ENCODE data around the gene IPO5. TPM values are rescaled to one million over a fixed set of nuclear protein-coding genes. Genes with fewer than 3 reads are reported as not detected.

The IPO5 gene
- total and polyA plus RNA-seq, 2 experiments from 2014 or later = 55.5 to 119 TPM

DNA sequence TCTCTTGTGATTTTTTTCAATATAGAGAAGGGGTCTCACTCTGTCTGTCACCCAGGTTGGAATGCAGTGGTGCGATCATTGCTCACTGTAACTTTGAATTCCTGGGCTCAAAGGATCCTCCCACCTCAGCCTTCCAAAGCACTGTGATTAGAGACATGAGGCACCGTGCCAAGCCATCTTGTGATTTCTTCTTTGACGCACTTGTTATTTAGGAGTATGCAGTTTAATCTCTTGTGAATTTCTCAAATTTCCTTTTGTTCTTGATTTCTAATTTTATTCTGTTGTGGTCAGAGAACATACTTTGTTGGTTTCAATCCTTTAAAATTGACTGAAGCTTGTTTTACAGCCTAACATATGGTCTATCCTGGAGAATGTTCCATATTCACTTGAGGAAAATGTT lies 14.5 kb downstream of the IPO5 start:
- Histone ChIP-seq H3K27me3 (no peaks in the 10 kb centered on the region), H3K27ac (no peak overlapping the region), H3K9me3 (ENCODE audit: low read depth) (no peaks in the 10 kb centered on the region), H3K4me3 (no peak overlapping the region), H3K36me3 (no peaks in the 10 kb centered on the region), H3K4me1 (ENCODE audit: low read depth) (no peaks in the 10 kb centered on the region)
- DNase-seq (ENCODE audit: low read depth in 1 of 2, low spot score in 1 of 2) = peak in 1 of 2 donors; percentile 90
- TF ChIP-seq, protein P1, sequence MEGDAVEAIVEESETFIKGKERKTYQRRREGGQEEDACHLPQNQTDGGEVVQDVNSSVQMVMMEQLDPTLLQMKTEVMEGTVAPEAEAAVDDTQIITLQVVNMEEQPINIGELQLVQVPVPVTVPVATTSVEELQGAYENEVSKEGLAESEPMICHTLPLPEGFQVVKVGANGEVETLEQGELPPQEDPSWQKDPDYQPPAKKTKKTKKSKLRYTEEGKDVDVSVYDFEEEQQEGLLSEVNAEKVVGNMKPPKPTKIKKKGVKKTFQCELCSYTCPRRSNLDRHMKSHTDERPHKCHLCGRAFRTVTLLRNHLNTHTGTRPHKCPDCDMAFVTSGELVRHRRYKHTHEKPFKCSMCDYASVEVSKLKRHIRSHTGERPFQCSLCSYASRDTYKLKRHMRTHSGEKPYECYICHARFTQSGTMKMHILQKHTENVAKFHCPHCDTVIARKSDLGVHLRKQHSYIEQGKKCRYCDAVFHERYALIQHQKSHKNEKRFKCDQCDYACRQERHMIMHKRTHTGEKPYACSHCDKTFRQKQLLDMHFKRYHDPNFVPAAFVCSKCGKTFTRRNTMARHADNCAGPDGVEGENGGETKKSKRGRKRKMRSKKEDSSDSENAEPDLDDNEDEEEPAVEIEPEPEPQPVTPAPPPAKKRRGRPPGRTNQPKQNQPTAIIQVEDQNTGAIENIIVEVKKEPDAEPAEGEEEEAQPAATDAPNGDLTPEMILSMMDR (IDR thresholded peaks at IDR 0.05; ENCODE audit: low read depth, low read length) = no peak

DNA sequence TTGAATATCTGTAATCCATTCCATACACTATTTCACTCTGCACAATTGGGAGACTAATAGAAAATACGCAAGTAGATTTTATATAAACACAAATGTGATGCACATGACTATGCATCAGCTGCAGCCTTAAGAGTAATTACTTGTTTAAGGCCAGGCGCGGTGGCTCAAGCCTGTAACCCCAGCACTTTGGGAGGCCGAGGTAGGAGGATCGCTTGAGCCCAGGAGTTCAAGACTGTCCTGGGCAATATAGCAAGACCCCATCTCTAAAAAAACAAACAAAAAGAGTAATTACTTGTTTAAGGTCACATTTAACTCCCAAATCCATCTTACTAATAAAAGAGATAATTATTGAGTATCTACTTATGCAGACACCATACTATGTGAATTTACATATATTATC lies 18.0 kb downstream of the IPO5 start:
- TF ChIP-seq, protein P1 (IDR thresholded peaks at IDR 0.05; ENCODE audit: low read depth, low read length) = no peak
- no peaks in the 10 kb centered on the region for H3K4me1 ChIP-seq (ENCODE audit: low read depth)
- no peak for DNase-seq (ENCODE audit: low read depth in 1 of 2, low spot score in 1 of 2)
- H3K9me3 ChIP-seq (ENCODE audit: low read depth) = no peaks in the 10 kb centered on the region
- H3K36me3 ChIP-seq = no peaks in the 10 kb centered on the region
- H3K4me3 ChIP-seq = no peak overlapping the region
- no peak overlapping the region for H3K27ac ChIP-seq
- no peaks in the 10 kb centered on the region for H3K27me3 ChIP-seq

DNA sequence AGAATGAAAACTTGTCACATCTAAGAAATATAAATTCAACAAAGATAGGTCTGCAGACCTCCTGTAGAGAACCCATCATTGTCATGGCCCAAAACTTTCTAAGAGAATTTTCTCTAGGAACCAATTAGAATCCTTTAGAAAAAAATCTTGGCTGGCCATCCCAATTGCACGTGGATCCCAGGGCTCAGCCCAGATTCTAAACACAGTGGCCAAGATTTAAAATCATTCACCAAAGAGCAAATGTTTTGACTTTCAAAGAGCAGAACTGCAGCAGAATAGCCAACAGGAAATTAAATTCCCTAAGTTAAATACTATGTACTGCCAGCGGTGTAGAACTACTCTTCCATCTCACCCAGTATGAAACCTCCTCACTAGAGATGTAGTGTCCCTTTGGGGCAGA lies 21.3 kb downstream of the IPO5 start:
- Histone ChIP-seq H3K4me1 (ENCODE audit: low read depth) (peaks cover 18% of the 10 kb centered on the region), H3K36me3 (no peaks in the 10 kb centered on the region), H3K4me3 (no peak overlapping the region), H3K9me3 (ENCODE audit: low read depth) (no peaks in the 10 kb centered on the region), H3K27ac (no peak overlapping the region), H3K27me3 (no peaks in the 10 kb centered on the region)
- TF ChIP-seq, protein P1 (IDR thresholded peaks at IDR 0.05; ENCODE audit: low read depth, low read length) = no peak
- no peak for DNase-seq (ENCODE audit: low read depth in 1 of 2, low spot score in 1 of 2)

DNA sequence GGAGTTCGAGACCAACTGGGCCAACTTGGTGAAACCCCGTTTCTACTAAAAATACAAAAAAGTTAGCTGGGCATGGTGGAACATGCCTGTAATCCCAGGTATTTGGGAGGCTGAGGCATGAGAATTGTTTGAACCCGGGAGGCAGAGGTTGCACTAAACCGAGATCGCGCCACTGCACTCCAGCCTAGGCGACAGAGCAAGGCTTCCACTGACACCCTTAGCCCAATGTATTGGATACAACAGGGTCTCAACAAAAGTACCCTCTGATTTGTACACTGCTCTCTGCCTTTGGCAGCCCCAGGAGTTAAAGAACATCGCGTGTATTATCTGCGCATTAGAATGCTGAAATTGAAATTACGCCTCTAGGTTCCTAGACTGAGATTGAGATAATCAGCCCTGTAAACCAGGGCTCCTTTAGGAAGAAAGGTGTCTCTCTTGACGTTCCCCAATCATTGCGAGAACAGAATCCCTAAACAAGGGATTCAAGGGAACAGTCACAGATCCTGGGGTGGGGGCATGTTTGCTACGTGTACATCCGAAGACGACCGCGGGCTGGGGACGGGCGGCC lies 21.9 kb downstream of the IPO5 start:
- no peak for DNase-seq (ENCODE audit: low read depth in 1 of 2, low spot score in 1 of 2)
- H3K4me3 ChIP-seq = peak overlapping the region; percentile 96
- no peaks in the 10 kb centered on the region for H3K27me3 ChIP-seq
- H3K4me1 ChIP-seq (ENCODE audit: low read depth) = peaks cover 18% of the 10 kb centered on the region
- TF ChIP-seq, protein P1 (IDR thresholded peaks at IDR 0.05; ENCODE audit: low read depth, low read length) = no peak
- H3K27ac ChIP-seq = peak overlapping the region; percentile 98
- no peaks in the 10 kb centered on the region for H3K9me3 ChIP-seq (ENCODE audit: low read depth)
- H3K36me3 ChIP-seq = no peaks in the 10 kb centered on the region

DNA sequence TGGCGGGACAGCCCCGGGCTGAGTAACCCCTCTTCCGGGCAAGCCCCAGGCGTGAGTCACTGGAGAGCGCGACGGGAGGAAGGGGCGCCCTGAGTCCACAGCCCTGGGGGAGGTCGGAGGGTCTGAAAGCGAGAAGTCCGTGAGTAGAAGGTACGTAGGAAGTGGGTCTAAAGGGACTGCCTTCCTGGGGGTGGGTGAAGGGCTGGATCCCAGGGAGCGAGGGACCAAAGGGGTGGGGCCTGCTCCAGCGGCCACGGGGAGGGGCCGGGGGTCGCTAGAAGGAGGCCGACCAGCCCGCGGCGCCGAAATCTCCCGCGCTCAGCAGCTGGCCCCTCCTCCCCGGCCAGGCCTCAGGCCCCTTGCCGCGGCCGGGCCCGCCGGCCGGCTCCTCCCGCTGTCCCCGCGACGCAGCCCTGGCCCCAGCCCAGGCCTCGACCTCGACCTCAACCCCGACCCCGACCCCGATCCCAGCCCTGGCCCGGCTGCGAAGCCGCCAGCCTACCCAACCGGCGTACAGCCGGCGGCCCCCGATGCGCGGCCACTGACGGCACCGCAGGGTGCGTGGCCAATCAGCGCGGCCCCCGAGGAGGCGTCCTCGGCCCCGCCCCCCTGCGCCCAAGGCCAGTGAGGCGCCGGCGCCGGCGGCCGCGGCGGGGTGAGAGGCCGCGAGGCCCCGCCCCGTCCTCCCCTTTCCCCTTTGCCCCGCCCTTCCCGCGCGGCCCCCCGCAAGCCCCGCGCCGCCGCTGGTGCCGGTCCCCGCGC lies 22.6 kb downstream of the IPO5 start:
- peaks cover 18% of the 10 kb centered on the region for H3K4me1 ChIP-seq (ENCODE audit: low read depth)
- peak overlapping the region; percentile 96 for H3K4me3 ChIP-seq
- TF ChIP-seq, protein P1 (IDR thresholded peaks at IDR 0.05; ENCODE audit: low read depth, low read length) = no peak
- H3K9me3 ChIP-seq (ENCODE audit: low read depth) = no peaks in the 10 kb centered on the region
- DNase-seq (ENCODE audit: low read depth in 1 of 2, low spot score in 1 of 2) = peak; percentile 92 to 96
- no peaks in the 10 kb centered on the region for H3K36me3 ChIP-seq
- no peaks in the 10 kb centered on the region for H3K27me3 ChIP-seq
- H3K27ac ChIP-seq = peak overlapping the region; percentile 98

Measured in cardiac muscle cell (in vitro differentiated cells and primary cell).